Keratinocyte (primary cell): ENCODE results near the gene CD244.

Source experiments
- CTCF ChIP-seq, 3 experiments: IDR thresholded peaks in 1 of 3; conservative IDR thresholded peaks in 1 of 3; optimal IDR thresholded peaks in 1 of 3; 2 replicates in 2 of 3; 3 replicates in 1 of 3; pipeline versions ENCODE3 to v1.5.1; 2011; ENCODE audit warnings: low read length in 3 of 3, mild to moderate bottlenecking in 3 of 3, moderate library complexity in 2 of 3, control low read depth in 1 of 3, inconsistent platforms in 1 of 3; ENCODE audit not compliant: insufficient read depth in 2 of 3; ENCODE audit errors: extremely low read depth in 1 of 3
- EZH2 ChIP-seq: IDR thresholded peaks from one replicate; pipeline ENCODE4 v1.6.1; 2012; ENCODE audit warnings: inconsistent platforms, mild to moderate bottlenecking, low read length, moderate library complexity

DNA sequence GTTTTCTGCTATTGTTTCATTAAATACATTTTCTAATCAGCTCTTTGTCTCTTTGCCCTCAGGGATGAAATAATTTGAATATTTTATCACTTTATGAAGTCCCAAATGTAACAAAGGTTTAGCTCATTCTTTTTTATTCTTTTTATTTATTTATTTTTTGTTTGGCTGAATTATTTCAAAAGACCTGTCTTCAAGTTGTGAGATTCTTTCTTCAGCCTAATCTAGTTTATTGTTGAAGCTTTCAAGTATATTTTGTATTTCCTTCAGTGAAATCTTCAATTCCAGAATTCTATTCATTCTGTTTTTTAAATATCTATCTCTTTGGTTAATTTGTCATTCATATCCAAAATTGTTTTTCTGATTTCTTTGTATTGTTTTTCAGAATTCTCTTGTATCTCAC is 55.9 kb downstream of the CD244 start:
- TF ChIP-seq CTCF (optimal IDR thresholded peaks at IDR 0.05 in 1 of 3, IDR thresholded peaks at IDR 0.05 in 1 of 3, conservative IDR thresholded peaks at IDR 0.05 in 1 of 3; ENCODE audit: extremely low read depth in 1 of 3, insufficient read depth in 2 of 3, low read length in 3 of 3): no peak
- no peak for TF ChIP-seq EZH2
